IPS-20b (cell line): Measurements from ENCODE around the gene TOGARAM2.

Experiments
- H3K27ac ChIP-seq: one replicate; pipeline ENCODE4 v1.5.1; 2013; ENCODE audit warnings: low read length
- H3K27me3 ChIP-seq: 2 replicates; pipeline ENCODE4 v1.6.1; 2013; ENCODE audit warnings: mild to moderate bottlenecking, low read length, inconsistent platforms; ENCODE audit not compliant: insufficient read depth
- H3K36me3 ChIP-seq: 2 replicates; pipeline ENCODE4 v1.6.1; 2013; ENCODE audit warnings: low read depth, mild to moderate bottlenecking, inconsistent platforms, low read length, moderate library complexity; ENCODE audit not compliant: insufficient read depth
- H3K4me1 ChIP-seq: 2 replicates; pipeline ENCODE4 v1.6.1; 2013; ENCODE audit warnings: mild to moderate bottlenecking, control low read depth, inconsistent platforms, low read length, moderate library complexity; ENCODE audit not compliant: insufficient read depth
- H3K4me3 ChIP-seq: 2 replicates; pipeline ENCODE4 v1.5.1; 2013; ENCODE audit warnings: mild to moderate bottlenecking, low read length, inconsistent platforms
- H3K9ac ChIP-seq: 2 replicates; pipeline ENCODE4 v1.6.1; 2013; ENCODE audit warnings: low read depth, mild to moderate bottlenecking, inconsistent platforms, low read length, moderate library complexity
- H3K9me3 ChIP-seq: 2 replicates; pipeline ENCODE4 v1.6.1; 2013; ENCODE audit warnings: mild to moderate bottlenecking, low read depth, low read length, inconsistent platforms; ENCODE audit not compliant: insufficient read depth

Gene TOGARAM2

DNA sequence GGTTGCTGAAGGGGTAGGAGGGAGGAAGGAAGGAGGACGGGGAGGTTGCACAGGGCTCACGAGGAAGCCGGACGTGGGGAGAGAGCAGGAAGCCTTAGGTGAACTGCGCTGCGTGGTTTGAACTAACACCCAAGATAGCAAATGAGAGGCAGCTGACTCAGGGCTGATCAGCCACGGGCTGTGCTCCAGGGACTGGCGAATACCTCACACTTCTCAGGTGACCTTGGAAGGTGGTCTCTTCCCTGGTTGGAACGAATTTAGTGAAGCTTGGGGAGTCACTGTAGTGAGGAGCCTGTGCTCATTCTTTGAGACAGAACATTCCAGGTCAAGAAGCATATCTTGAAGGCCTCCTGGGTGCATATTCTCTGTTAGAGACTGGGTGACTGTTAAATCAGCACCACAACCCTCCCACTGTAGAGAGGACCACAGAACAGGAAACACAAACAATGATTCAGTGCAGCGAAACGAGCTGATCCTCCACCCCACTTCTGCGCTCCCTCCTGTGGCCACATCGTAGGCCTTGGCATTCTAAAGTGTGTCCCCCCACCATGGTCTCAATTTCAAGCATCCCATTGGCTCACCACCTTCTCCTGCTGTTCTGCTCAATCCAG is 33.8 kb downstream of the TOGARAM2 start:
- Histone ChIP-seq H3K36me3 (no peaks in the 10 kb centered on the region), H3K4me3 (no peak overlapping the region), H3K27me3 (no peaks in the 10 kb centered on the region), H3K4me1 (peaks cover 7% of the 10 kb centered on the region; the same call in 1 of the 2 replicates), H3K9me3 (no peaks in the 10 kb centered on the region), H3K9ac (no peak overlapping the region), H3K27ac (no peak overlapping the region)

DNA sequence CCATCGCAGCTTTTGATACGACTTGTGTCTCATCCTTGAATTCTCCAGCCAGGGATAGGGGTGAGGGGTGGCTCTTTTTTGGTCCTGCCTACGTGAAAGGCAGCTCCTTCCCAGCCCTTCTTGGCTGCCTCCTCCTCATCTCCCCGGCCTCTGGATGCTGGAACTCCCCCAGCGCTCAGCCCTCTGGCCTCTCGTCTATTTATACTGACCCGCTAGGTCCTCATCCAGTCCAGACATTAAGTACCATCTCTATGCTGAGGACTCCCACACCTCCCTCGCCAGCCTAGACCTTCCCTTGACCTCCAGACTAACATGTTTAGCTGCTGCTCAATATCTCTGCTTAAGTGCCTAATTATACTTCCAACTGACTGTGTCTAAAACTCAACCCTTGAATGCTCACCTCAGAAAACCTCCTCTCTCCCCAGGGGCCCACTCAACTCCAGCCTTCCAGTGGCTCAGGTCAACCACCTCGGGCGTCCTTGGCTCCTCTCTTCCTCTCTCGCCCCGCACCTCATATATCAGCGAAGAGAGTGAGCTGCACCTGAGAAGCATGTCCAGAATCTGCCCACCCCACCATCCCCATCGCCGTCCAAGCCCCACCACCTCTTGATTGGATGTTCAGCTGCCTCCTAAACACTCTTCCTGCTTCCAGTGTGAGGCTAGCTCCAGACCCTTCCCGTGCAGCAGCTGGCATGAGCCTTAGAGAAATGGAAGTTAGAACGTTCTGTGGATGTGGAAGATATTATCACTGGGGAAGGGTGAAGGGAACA is 34.8 kb downstream of the TOGARAM2 start:
- H3K9me3 ChIP-seq: no peaks in the 10 kb centered on the region
- H3K4me3 ChIP-seq: no peak overlapping the region
- H3K36me3 ChIP-seq: no peaks in the 10 kb centered on the region
- H3K4me1 ChIP-seq: peaks cover 6% of the 10 kb centered on the region; the same call in 1 of the 2 replicates
- no peak overlapping the region for H3K9ac ChIP-seq
- no peak overlapping the region for H3K27ac ChIP-seq
- H3K27me3 ChIP-seq: no peaks in the 10 kb centered on the region

DNA sequence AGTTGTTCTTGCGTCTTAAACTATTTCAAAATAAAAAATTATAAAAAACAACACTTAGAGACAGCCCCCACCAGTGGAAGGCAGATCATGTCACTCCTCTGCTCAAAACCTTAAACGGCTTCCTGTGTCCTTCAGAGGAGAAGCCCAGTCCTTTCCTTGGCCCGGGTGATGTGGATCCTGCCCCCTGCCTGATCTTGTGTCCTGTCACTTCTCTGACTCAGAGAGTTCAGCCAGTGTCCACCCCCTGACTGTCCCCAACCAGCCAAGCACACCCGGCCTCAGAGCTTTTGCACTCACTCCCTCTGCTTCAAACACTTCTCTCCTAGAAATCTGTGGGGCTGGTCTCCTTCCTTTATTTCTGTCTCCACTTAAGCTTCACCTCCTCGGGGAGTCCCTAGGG is 35.4 kb downstream of the TOGARAM2 start:
- Histone ChIP-seq H3K9me3 (no peaks in the 10 kb centered on the region), H3K36me3 (no peaks in the 10 kb centered on the region), H3K9ac (no peak overlapping the region), H3K27ac (no peak overlapping the region), H3K4me3 (no peak overlapping the region), H3K4me1 (peaks cover 1% of the 10 kb centered on the region; the same call in 1 of the 2 replicates), H3K27me3 (no peaks in the 10 kb centered on the region)

DNA sequence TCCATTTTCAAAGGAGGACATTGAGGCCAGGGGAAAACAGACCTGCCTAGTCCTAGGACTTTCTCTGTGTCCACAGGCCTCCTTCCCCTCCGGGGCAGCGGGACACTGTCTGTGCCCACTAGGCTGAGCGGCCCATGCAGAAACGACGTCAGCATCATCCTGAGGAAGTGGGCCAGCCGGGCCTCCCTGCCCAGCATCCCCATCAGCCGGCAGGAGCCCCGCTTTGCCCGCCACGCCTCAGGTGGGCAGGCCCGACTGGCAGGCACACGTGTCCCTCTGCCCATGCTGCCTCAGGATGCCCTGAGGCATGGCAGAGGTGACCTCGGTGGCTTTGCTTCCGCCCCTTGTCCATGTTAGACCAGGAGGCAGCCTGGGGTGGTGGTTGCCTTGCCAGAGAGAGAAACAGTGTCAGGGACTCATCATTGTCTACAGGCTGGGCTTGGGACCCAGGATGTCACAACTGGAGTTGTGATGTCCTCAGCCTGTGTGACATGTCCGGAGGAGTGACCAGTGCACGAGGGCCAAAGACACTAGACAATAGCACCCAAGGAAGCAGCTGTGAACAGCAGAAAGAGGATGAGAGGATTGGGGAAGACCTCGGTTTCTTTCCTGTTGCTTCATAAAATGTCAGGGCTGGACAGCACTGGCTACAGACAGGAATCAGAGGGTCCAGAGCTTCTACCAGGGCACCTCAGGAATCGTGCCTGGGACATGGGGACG is 36.8 kb downstream of the TOGARAM2 start:
- Histone ChIP-seq H3K9me3 (no peaks in the 10 kb centered on the region), H3K27me3 (no peaks in the 10 kb centered on the region), H3K9ac (no peak overlapping the region), H3K4me1 (no peaks in the 10 kb centered on the region), H3K4me3 (no peak overlapping the region), H3K36me3 (no peaks in the 10 kb centered on the region), H3K27ac (no peak overlapping the region)

- Histone ChIP-seq H3K4me1 (no peaks in the 10 kb centered on the region), H3K4me3 (no peak overlapping the region), H3K36me3 (no peaks in the 10 kb centered on the region), H3K27me3 (no peaks in the 10 kb centered on the region), H3K27ac (no peak overlapping the region), H3K9me3 (no peaks in the 10 kb centered on the region), H3K9ac (no peak overlapping the region)
Measured at GRCh38 chr2:29021886-29022285, 40.8 kb downstream of the TOGARAM2 start.

- Histone ChIP-seq H3K27ac (no peak overlapping the region), H3K27me3 (no peaks in the 10 kb centered on the region)
Measured at GRCh38 chr2:29022679-29023078, 41.6 kb downstream of the TOGARAM2 start.

GRCh38 chr2:29023188-29023587 is 42.1 kb downstream of the TOGARAM2 start:
- Histone ChIP-seq H3K4me3 (no peak overlapping the region), H3K4me1 (no peaks in the 10 kb centered on the region), H3K27ac (no peak overlapping the region), H3K9me3 (no peaks in the 10 kb centered on the region), H3K9ac (no peak overlapping the region), H3K36me3 (no peaks in the 10 kb centered on the region), H3K27me3 (no peaks in the 10 kb centered on the region)

More at GRCh38 chr2:29022679-29023078, 41.6 kb downstream of the TOGARAM2 start:
- Histone ChIP-seq H3K4me3 (no peak overlapping the region), H3K4me1 (no peaks in the 10 kb centered on the region), H3K36me3 (no peaks in the 10 kb centered on the region), H3K9me3 (no peaks in the 10 kb centered on the region), H3K9ac (no peak overlapping the region)

- Histone ChIP-seq H3K36me3 (no peaks in the 10 kb centered on the region), H3K9ac (no peak overlapping the region; the same call in 1 of the 2 replicates), H3K9me3 (no peaks in the 10 kb centered on the region), H3K4me1 (no peaks in the 10 kb centered on the region), H3K27me3 (no peaks in the 10 kb centered on the region), H3K4me3 (no peak overlapping the region), H3K27ac (no peak overlapping the region)
Measured at GRCh38 chr2:29024882-29025430, 43.9 kb downstream of the TOGARAM2 start.

- Histone ChIP-seq H3K9me3 (no peaks in the 10 kb centered on the region), H3K36me3 (no peaks in the 10 kb centered on the region), H3K9ac (no peak overlapping the region), H3K27ac (no peak overlapping the region), H3K27me3 (no peaks in the 10 kb centered on the region), H3K4me3 (no peak overlapping the region), H3K4me1 (no peaks in the 10 kb centered on the region)
Measured at GRCh38 chr2:29025711-29026110, 44.6 kb downstream of the TOGARAM2 start.

DNA sequence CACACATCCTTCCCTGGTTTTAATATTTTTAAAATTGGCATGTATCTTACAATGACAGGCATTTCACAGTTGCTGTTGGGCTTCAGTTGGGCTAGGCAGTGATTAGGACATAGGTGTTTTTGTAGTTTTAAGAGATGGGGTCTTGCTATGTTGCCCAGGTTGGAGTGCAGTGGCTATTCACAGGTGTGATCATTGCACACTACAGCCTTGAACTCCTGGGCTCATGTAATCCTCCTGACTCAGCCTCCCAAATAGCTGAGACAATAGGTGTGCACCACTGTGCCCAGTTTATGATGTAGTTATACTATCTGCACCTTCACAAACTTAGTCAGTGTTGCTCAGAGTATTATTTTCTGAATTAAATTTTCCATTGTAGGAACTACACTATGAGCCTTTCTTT is 49.9 kb downstream of the TOGARAM2 start:
- Histone ChIP-seq H3K9ac (no peak overlapping the region), H3K27me3 (no peaks in the 10 kb centered on the region), H3K9me3 (no peaks in the 10 kb centered on the region), H3K4me3 (no peak overlapping the region), H3K27ac (no peak overlapping the region), H3K36me3 (no peaks in the 10 kb centered on the region), H3K4me1 (peaks cover 5% of the 10 kb centered on the region; the same call in 1 of the 2 replicates)

DNA sequence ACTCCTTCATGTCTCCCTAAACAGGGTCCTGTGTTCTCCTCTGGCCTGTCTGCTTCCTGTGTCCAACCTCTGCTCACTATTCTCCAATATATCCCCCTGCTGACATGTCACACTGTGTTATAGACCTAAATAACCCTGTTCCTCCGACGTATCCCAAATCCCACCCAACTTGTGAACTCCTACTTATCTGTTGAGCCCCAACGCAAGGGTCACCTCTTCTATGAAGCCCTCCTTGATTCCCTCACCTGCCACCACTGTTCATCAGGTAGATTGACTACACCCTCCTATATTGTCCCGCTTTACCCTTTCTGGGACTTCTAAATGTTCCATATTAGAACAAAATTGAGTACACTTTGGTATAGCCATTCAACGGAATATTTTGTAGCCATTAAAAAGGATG is 51.1 kb downstream of the TOGARAM2 start:
- Histone ChIP-seq H3K27ac (no peak overlapping the region), H3K9ac (no peak overlapping the region), H3K9me3 (no peaks in the 10 kb centered on the region), H3K4me1 (peaks cover 5% of the 10 kb centered on the region; the same call in 1 of the 2 replicates), H3K36me3 (no peaks in the 10 kb centered on the region), H3K27me3 (no peaks in the 10 kb centered on the region), H3K4me3 (no peak overlapping the region)
